Mesenchymal stem cell (in vitro differentiated cells and primary cell): ENCODE measurements around the gene CNIH1.
A peak's percentile ranks its signal among the peaks of the same experiment; 100 is the strongest.
"Not testable (repeated sequence)": the region's sequence is repeated elsewhere in the genome, so short reads cannot be mapped to it uniquely, and the experiment has no call there.

Experiments
- DNase-seq: peaks from one replicate; pipeline ENCODE4 v3.0.0-alpha.2; 2013
- H2AFZ ChIP-seq: one replicate; pipeline ENCODE4 v1.6.1; 2013; ENCODE audit warnings: low read depth, mild to moderate bottlenecking, control low read depth, inconsistent platforms, low read length, moderate library complexity
- H2AK5ac ChIP-seq: 2 replicates; pipeline ENCODE4 v1.6.1; 2013; ENCODE audit warnings: low read length, moderate library complexity, mild to moderate bottlenecking, inconsistent platforms; ENCODE audit not compliant: severe bottlenecking
- H2BK120ac ChIP-seq: one replicate; pipeline ENCODE4 v1.6.1; 2013; ENCODE audit warnings: low read depth, mild to moderate bottlenecking, inconsistent platforms, low read length, moderate library complexity
- H2BK12ac ChIP-seq, 2 experiments: one replicate each; pipeline ENCODE4 v1.6.1; 2013; ENCODE audit warnings: inconsistent platforms in 2 of 2, low read length in 2 of 2, mild to moderate bottlenecking in 2 of 2, moderate library complexity in 2 of 2, control low read depth in 1 of 2
- H2BK15ac ChIP-seq: one replicate; pipeline ENCODE4 v1.6.1; 2013; ENCODE audit warnings: mild to moderate bottlenecking, low read depth, inconsistent platforms; ENCODE audit not compliant: poor library complexity, severe bottlenecking
- H2BK5ac ChIP-seq: 2 replicates; pipeline ENCODE4 v1.6.1; 2013; ENCODE audit warnings: low read depth, mild to moderate bottlenecking, low read length, control low read depth, inconsistent platforms; ENCODE audit not compliant: poor library complexity, severe bottlenecking
- H3K14ac ChIP-seq, 2 experiments: one replicate each; pipeline ENCODE4 v1.6.1; 2013; ENCODE audit warnings: inconsistent platforms in 2 of 2, low read length in 2 of 2, control low read depth in 1 of 2, mild to moderate bottlenecking in 1 of 2, moderate library complexity in 1 of 2
- H3K18ac ChIP-seq, 2 experiments: one replicate each; pipeline ENCODE4 v1.6.1; 2013; ENCODE audit warnings: inconsistent platforms in 2 of 2, low read length in 2 of 2, control low read depth in 1 of 2, low read depth in 1 of 2, mild to moderate bottlenecking in 1 of 2
- H3K23ac ChIP-seq, 2 experiments: one replicate each; pipeline ENCODE4 v1.6.1; 2013; ENCODE audit warnings: inconsistent platforms in 2 of 2, low read length in 2 of 2, mild to moderate bottlenecking in 2 of 2, moderate library complexity in 2 of 2, control low read depth in 1 of 2
- H3K27ac ChIP-seq: 2 replicates; pipeline ENCODE4 v1.5.1; 2013; ENCODE audit warnings: mild to moderate bottlenecking, moderate library complexity, low read length, control low read depth, inconsistent platforms; ENCODE audit not compliant: poor library complexity, severe bottlenecking
- H3K27me3 ChIP-seq, 2 experiments: 2 replicates each; pipeline versions ENCODE4 v1.6.1 to v1.7.0; 2013; ENCODE audit warnings: low read length in 2 of 2, mild to moderate bottlenecking in 2 of 2, moderate library complexity in 2 of 2, control low read depth in 1 of 2, inconsistent platforms in 1 of 2; ENCODE audit not compliant: control insufficient read depth in 1 of 2, insufficient read depth in 1 of 2
- H3K36me3 ChIP-seq, 2 experiments: 2 replicates each; pipeline versions ENCODE4 v1.6.1 to v1.7.0; 2013; ENCODE audit warnings: low read length in 2 of 2, control low read depth in 1 of 2, inconsistent platforms in 1 of 2, low read depth in 1 of 2, mild to moderate bottlenecking in 1 of 2; ENCODE audit not compliant: insufficient read depth in 2 of 2, control insufficient read depth in 1 of 2
- H3K4ac ChIP-seq, 2 experiments: one replicate each; pipeline ENCODE4 v1.6.1; 2013; ENCODE audit warnings: inconsistent platforms in 2 of 2, low read length in 2 of 2, mild to moderate bottlenecking in 2 of 2, moderate library complexity in 2 of 2, control low read depth in 1 of 2, low read depth in 1 of 2
- H3K4me1 ChIP-seq: 2 replicates; pipeline ENCODE4 v1.6.1; 2013; ENCODE audit warnings: low read depth, low read length, control low read depth; ENCODE audit not compliant: control insufficient read depth, insufficient read depth
- H3K4me2 ChIP-seq: 2 replicates; pipeline ENCODE4 v1.6.1; 2013; ENCODE audit warnings: low read length, mild to moderate bottlenecking, inconsistent platforms; ENCODE audit not compliant: poor library complexity, severe bottlenecking
- H3K4me3 ChIP-seq, 2 experiments: 2 replicates each; pipeline versions ENCODE4 v1.5.1 to v1.7.0; 2013; ENCODE audit warnings: low read length in 2 of 2, mild to moderate bottlenecking in 2 of 2, control low read depth in 1 of 2, low read depth in 1 of 2; ENCODE audit not compliant: insufficient read depth in 1 of 2
- H3K79me1 ChIP-seq: replicated peaks from 2 replicates; pipeline ENCODE4 v1.6.1; 2013; ENCODE audit warnings: mild to moderate bottlenecking, control low read depth, low read length, inconsistent platforms; ENCODE audit not compliant: poor library complexity, severe bottlenecking
- H3K9ac ChIP-seq: 2 replicates; pipeline ENCODE4 v1.7.0; 2013; ENCODE audit warnings: mild to moderate bottlenecking, low read length, moderate library complexity
- H3K9me3 ChIP-seq: 2 replicates; pipeline ENCODE4 v1.7.0; 2013; ENCODE audit warnings: mild to moderate bottlenecking, low read length; ENCODE audit not compliant: control insufficient read depth
- H4K8ac ChIP-seq: one replicate; pipeline ENCODE4 v1.6.1; 2013; ENCODE audit warnings: inconsistent platforms, mild to moderate bottlenecking, low read length, moderate library complexity
- H4K91ac ChIP-seq: one replicate; pipeline ENCODE4 v1.6.1; 2013; ENCODE audit warnings: mild to moderate bottlenecking, low read length, inconsistent platforms
- WGBS: methylation state at CpG from one replicate; pipeline ENCODE4 v1.1.7; 2013; ENCODE audit warnings: mixed read lengths; 5-methylcytosine and 5-hydroxymethylcytosine counted together

Gene CNIH1

GRCh38 chr14:54443981-54444380 lies 2.8 kb upstream of the CNIH1 start:
- no peak for DNase-seq
- Histone ChIP-seq H3K18ac (no peak overlapping the region), H3K27ac (no peak overlapping the region), H2BK15ac (no peak overlapping the region), H2AK5ac (no peak overlapping the region), H3K9ac (no peak overlapping the region), H2AFZ (no peak overlapping the region), H3K4me2 (no peak overlapping the region), H4K91ac (no peak overlapping the region), H2BK5ac (no peak overlapping the region), H3K79me1 (no peaks in the 10 kb centered on the region), H3K4me1 (peaks cover 2% of the 10 kb centered on the region), H2BK120ac (no peak overlapping the region), H3K23ac (no peak overlapping the region), H3K14ac (no peak overlapping the region), H4K8ac (no peak overlapping the region), H3K9me3 (no peaks in the 10 kb centered on the region), H3K36me3 (no peaks in the 10 kb centered on the region), H2BK12ac (no peak overlapping the region), H3K4me3 (peak overlapping the region in 1 of 2 experiments; percentile 54), H3K27me3 (peaks cover 0 to 3% of the 10 kb centered on the region in 2 experiments), H3K4ac (no peak overlapping the region)
- WGBS: 84% methylated on average over 18 of the region's 18 CpGs

GRCh38 chr14:54442961-54443360 lies 1.8 kb upstream of the CNIH1 start:
- DNase-seq, H3K4me3 ChIP-seq: not testable (repeated sequence)
- over 99% methylated on average over 14 of the region's 23 CpGs for WGBS

GRCh38 chr14:54440476-54440872 lies 700 bp downstream of the CNIH1 start:
- H3K9ac ChIP-seq: peak overlapping the region; percentile 99
- H3K79me1 ChIP-seq: peaks cover 1% of the 10 kb centered on the region
- H3K27ac ChIP-seq: peak overlapping the region; percentile 71
- no peak for DNase-seq
- H3K36me3 ChIP-seq: peaks cover 0 to 6% of the 10 kb centered on the region in 2 experiments
- H4K91ac ChIP-seq: no peak overlapping the region
- H3K14ac ChIP-seq: no peak overlapping the region
- H2BK5ac ChIP-seq: peak overlapping the region; percentile 95
- peak overlapping the region; percentile 49 to 93 for H3K4ac ChIP-seq
- H3K9me3 ChIP-seq: no peaks in the 10 kb centered on the region
- peak overlapping the region; percentile 73 to 97 for H3K4me3 ChIP-seq
- no peak overlapping the region for H2BK12ac ChIP-seq
- H2AK5ac ChIP-seq: no peak overlapping the region
- H2BK15ac ChIP-seq: no peak overlapping the region
- H3K4me2 ChIP-seq: peak overlapping the region; percentile 80
- no peak overlapping the region for H4K8ac ChIP-seq
- peak overlapping the region; percentile 81 to 100 for H3K18ac ChIP-seq
- no peak overlapping the region for H3K23ac ChIP-seq
- H2AFZ ChIP-seq: peak overlapping the region; percentile 98
- peaks cover 4% of the 10 kb centered on the region for H3K4me1 ChIP-seq
- no peaks in the 10 kb centered on the region for H3K27me3 ChIP-seq
- H2BK120ac ChIP-seq: no peak overlapping the region
- WGBS: 5% methylated on average over 4 of the region's 5 CpGs

More at GRCh38 chr14:54442961-54443360, 1.8 kb upstream of the CNIH1 start:
- not testable (repeated sequence) for H4K91ac ChIP-seq, H3K36me3 ChIP-seq, H2AK5ac ChIP-seq, H2BK15ac ChIP-seq, H3K9ac ChIP-seq, H2AFZ ChIP-seq, H3K79me1 ChIP-seq, H3K27ac ChIP-seq, H3K14ac ChIP-seq, H3K4ac ChIP-seq, H4K8ac ChIP-seq, H3K9me3 ChIP-seq, H3K27me3 ChIP-seq, H3K4me1 ChIP-seq, H2BK5ac ChIP-seq, H2BK12ac ChIP-seq, H3K18ac ChIP-seq, H2BK120ac ChIP-seq, H3K23ac ChIP-seq, H3K4me2 ChIP-seq

GRCh38 chr14:54440037-54440436 lies 1.1 kb downstream of the CNIH1 start:
- no peak overlapping the region for H2BK15ac ChIP-seq
- H3K4me2 ChIP-seq: peak overlapping the region; percentile 80
- H3K14ac ChIP-seq: no peak overlapping the region
- H3K9me3 ChIP-seq: no peaks in the 10 kb centered on the region
- H2BK12ac ChIP-seq: no peak overlapping the region
- no peak overlapping the region for H3K23ac ChIP-seq
- peaks cover 1% of the 10 kb centered on the region for H3K79me1 ChIP-seq
- no peak overlapping the region for H2AK5ac ChIP-seq
- H3K4ac ChIP-seq: no peak overlapping the region
- peaks cover 0 to 6% of the 10 kb centered on the region in 2 experiments for H3K36me3 ChIP-seq
- H3K27ac ChIP-seq: no peak overlapping the region
- H3K27me3 ChIP-seq: no peaks in the 10 kb centered on the region
- H2AFZ ChIP-seq: no peak overlapping the region
- peak overlapping the region; percentile 99 for H3K9ac ChIP-seq
- WGBS: 69% methylated on average over 6 of the region's 7 CpGs
- H2BK5ac ChIP-seq: no peak overlapping the region
- no peak overlapping the region for H4K8ac ChIP-seq
- no peak overlapping the region for H4K91ac ChIP-seq
- peak overlapping the region in 1 of 2 experiments; percentile 97 for H3K4me3 ChIP-seq
- H3K18ac ChIP-seq: no peak overlapping the region
- H2BK120ac ChIP-seq: no peak overlapping the region
- peaks cover 4% of the 10 kb centered on the region for H3K4me1 ChIP-seq
- DNase-seq: peak; percentile 51
